ENCODE measurements around the gene GCNA. TPM values are rescaled to one million over a fixed set of nuclear protein-coding genes. Genes with fewer than 3 reads are reported as not detected.

Gene GCNA
- total RNA-seq, 1 experiment from 2014 or later, result 1.0 TPM

GRCh38 chrX:71634366-71634765 lies 56.1 kb downstream of the GCNA start:
- H3K27me3 Mint-ChIP-seq (ENCODE audit: low read depth), result no peaks in the 10 kb centered on the region
- no peaks in the 10 kb centered on the region for H3K36me3 Mint-ChIP-seq
- no peaks in the 10 kb centered on the region for H3K9me3 Mint-ChIP-seq
- no peak overlapping the region for H3K27ac Mint-ChIP-seq
- CTCF ChIA-PET, result no interaction called here
- no peak for DNase-seq (ENCODE audit: low spot score)
- POLR2A ChIA-PET, result no interaction called here
- H3K4me3 Mint-ChIP-seq, result no peak overlapping the region
- ATAC-seq, result no peak
- no peaks in the 10 kb centered on the region for H3K4me1 Mint-ChIP-seq
- no peak for TF ChIP-seq ZSCAN18 (CRISPR knock-in tag; IDR thresholded peaks at IDR 0.05)
- no peak for TF ChIP-seq HMGXB4 (CRISPR knock-in tag; IDR thresholded peaks at IDR 0.05)

- DNase-seq (ENCODE audit: low spot score) (no peak), ATAC-seq (no peak)
- TF ChIP-seq CDX4 (CRISPR knock-in tag; IDR thresholded peaks at IDR 0.05; ENCODE audit: borderline replicate concordance), result no peak
- no peak for TF ChIP-seq HMGXB4 (CRISPR knock-in tag; IDR thresholded peaks at IDR 0.05)
- TF ChIP-seq ELF4 (CRISPR knock-in tag; IDR thresholded peaks at IDR 0.05; ENCODE audit: low read depth), result no peak
- TF ChIP-seq IRF1 (CRISPR knock-in tag; IDR thresholded peaks at IDR 0.05), result no peak
- TF ChIP-seq TEAD4 (CRISPR knock-in tag; IDR thresholded peaks at IDR 0.05), result no peak
- no peak for TF ChIP-seq ZNF512 (CRISPR knock-in tag; IDR thresholded peaks at IDR 0.05; ENCODE audit: borderline replicate concordance)
- TF ChIP-seq ATF3 (CRISPR knock-in tag; conservative IDR thresholded peaks at IDR 0.05), result no peak
- H3K4me1 Mint-ChIP-seq, result no peaks in the 10 kb centered on the region
- H3K9me3 Mint-ChIP-seq, result no peaks in the 10 kb centered on the region
- no peak overlapping the region for H3K4me3 Mint-ChIP-seq
- ChIA-PET POLR2A (no interaction called here), CTCF (no interaction called here)
- H3K36me3 Mint-ChIP-seq, result no peaks in the 10 kb centered on the region
- no peaks in the 10 kb centered on the region for H3K27me3 Mint-ChIP-seq (ENCODE audit: low read depth)
- no peak overlapping the region for H3K27ac Mint-ChIP-seq
These were observed 58.4 kb downstream of the GCNA start for GRCh38 chrX:71636438-71637252.

- no peaks in the 10 kb centered on the region for H3K36me3 Mint-ChIP-seq
- H3K4me1 Mint-ChIP-seq, result no peaks in the 10 kb centered on the region
- no peaks in the 10 kb centered on the region for H3K9me3 Mint-ChIP-seq
- no peak overlapping the region for H3K4me3 Mint-ChIP-seq
- ATAC-seq (no peak), DNase-seq (ENCODE audit: low spot score) (no peak)
- no peaks in the 10 kb centered on the region for H3K27me3 Mint-ChIP-seq (ENCODE audit: low read depth)
- CTCF ChIA-PET, result no interaction called here
- POLR2A ChIA-PET, result no interaction called here
- H3K27ac Mint-ChIP-seq, result no peak overlapping the region
- TF ChIP-seq ATF6 (CRISPR knock-in tag; IDR thresholded peaks at IDR 0.05) (no peak), MLX (CRISPR knock-in tag; IDR thresholded peaks at IDR 0.05) (no peak), HMGXB4 (CRISPR knock-in tag; IDR thresholded peaks at IDR 0.05) (no peak), MAX (CRISPR knock-in tag; IDR thresholded peaks at IDR 0.05) (no peak), STAT6 (CRISPR knock-in tag; conservative IDR thresholded peaks at IDR 0.05; ENCODE audit: low read depth) (no peak)
These were observed 59.0 kb downstream of the GCNA start for GRCh38 chrX:71637253-71637618.

All from WTC11 (cell line).